ENCODE measurements around the gene KMT2D.

DNA sequence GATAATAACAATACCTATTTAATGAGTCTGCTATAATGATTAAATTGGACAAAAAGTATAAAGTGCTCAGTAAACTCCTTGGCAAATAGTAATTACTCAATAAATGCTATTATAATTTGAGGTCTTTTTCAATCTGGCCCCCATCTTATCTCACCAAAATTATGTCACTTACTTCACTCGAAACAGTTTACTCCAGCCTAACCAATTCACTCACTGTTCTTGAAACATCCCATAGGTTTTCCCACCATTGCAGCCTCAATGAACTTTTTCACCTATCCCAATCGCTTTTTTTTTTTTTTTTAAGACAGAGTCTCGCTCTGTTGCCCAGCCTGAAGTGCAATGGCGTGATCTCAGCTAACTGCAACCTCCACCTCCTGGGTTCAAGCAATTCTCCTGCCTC is 24.6 kb downstream of the KMT2D start:
- no peak for TF ChIP-seq EP300 (IDR thresholded peaks at IDR 0.05)
- no peak for TF ChIP-seq POLR2A (IDR thresholded peaks at IDR 0.05)
- no peak for TF ChIP-seq POLR2AphosphoS5 (IDR thresholded peaks at IDR 0.05)
